Lower leg skin (tissue), 3 donors: Measurements from ENCODE around the gene IL18.

ENCODE experiments used
- POLR2A ChIP-seq, 2 donors: fragments of 450-650 bp; IDR thresholded peaks; one replicate each; pipeline ENCODE4 v1.6.1; 2016 to 2017; ENCODE audit warnings: antibody characterized with exemption in 2 of 2, mild to moderate bottlenecking in 1 of 2, moderate library complexity in 1 of 2
- TF ChIP-seq, protein P1 (sequence below), 3 donors: fragments of 450-650 bp; IDR thresholded peaks; one replicate each; pipeline ENCODE4 v1.5.1; 2016; ENCODE audit warnings: antibody characterized with exemption in 3 of 3, mild to moderate bottlenecking in 3 of 3, moderate library complexity in 2 of 3

DNA sequence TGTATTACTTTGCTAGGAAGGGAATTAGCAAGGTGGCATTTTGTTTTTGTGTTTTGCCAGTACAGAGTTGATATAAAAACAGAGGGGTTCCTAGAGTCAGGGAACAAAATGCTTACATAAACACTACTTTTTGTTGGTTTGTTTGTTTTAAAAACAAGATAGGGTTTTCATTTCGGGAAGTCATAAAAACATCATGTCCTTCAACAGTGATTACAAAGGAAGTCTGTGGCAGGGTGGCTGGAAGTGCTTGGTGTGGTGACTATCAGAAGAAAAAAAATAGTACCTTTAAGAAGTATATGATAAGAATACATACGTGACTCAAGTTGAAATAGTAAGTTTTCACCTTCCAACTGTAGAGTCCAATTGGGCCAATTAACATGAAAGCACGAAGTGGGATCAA, 1.2 kb upstream of the IL18 start:
- no peak for TF ChIP-seq POLR2A (IDR thresholded peaks at IDR 0.05)
- TF ChIP-seq, protein P1, sequence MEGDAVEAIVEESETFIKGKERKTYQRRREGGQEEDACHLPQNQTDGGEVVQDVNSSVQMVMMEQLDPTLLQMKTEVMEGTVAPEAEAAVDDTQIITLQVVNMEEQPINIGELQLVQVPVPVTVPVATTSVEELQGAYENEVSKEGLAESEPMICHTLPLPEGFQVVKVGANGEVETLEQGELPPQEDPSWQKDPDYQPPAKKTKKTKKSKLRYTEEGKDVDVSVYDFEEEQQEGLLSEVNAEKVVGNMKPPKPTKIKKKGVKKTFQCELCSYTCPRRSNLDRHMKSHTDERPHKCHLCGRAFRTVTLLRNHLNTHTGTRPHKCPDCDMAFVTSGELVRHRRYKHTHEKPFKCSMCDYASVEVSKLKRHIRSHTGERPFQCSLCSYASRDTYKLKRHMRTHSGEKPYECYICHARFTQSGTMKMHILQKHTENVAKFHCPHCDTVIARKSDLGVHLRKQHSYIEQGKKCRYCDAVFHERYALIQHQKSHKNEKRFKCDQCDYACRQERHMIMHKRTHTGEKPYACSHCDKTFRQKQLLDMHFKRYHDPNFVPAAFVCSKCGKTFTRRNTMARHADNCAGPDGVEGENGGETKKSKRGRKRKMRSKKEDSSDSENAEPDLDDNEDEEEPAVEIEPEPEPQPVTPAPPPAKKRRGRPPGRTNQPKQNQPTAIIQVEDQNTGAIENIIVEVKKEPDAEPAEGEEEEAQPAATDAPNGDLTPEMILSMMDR (IDR thresholded peaks at IDR 0.05), result no peak
